Progenitor cell of endocrine pancreas (in vitro differentiated cells): Measurements from ENCODE around the gene IL1R2. TPM values are rescaled to one million over a fixed set of nuclear protein-coding genes. Genes with fewer than 3 reads are reported as not detected.

Experiments used
- DNase-seq: peaks from one replicate; pipeline ENCODE4 v3.0.0; 2021; ENCODE audit warnings: low spot score; ENCODE audit not compliant: unreplicated experiment
- H3K27ac Mint-ChIP-seq: 2 replicates; pipeline ENCODE4 v1.8.0; 2021; ENCODE audit warnings: mild to moderate bottlenecking, moderate library complexity, mixed read lengths
- H3K27me3 Mint-ChIP-seq: 2 replicates; pipeline ENCODE4 v1.8.0; 2021; ENCODE audit warnings: mixed read lengths
- H3K36me3 Mint-ChIP-seq: 2 replicates; pipeline ENCODE4 v1.8.0; 2022; ENCODE audit warnings: mixed read lengths; ENCODE audit not compliant: insufficient read depth
- H3K4me1 Mint-ChIP-seq: 2 replicates; pipeline ENCODE4 v1.8.0; 2021; ENCODE audit warnings: low read depth, mixed read lengths
- H3K4me3 Mint-ChIP-seq: 2 replicates; pipeline ENCODE4 v1.8.0; 2021; ENCODE audit warnings: low read depth, mild to moderate bottlenecking, moderate library complexity, mixed read lengths
- H3K9me3 Mint-ChIP-seq: 2 replicates; pipeline ENCODE4 v1.8.0; 2021; ENCODE audit warnings: low read depth, mixed read lengths
- long read RNA-seq: library from polyadenylated mRNA; unstranded; transcript quantifications from one replicate; pipeline ENCODE4 v2.0.0, GENCODE V29; 2020
- total RNA-seq: library from RNA; stranded (reverse); gene quantifications from 2 replicates; pipeline ENCODE4 v1.2.1, GENCODE V29; 2021
- TF ChIP-seq, protein P1 (sequence below): fragments of 200-600 bp; sonication (generic); IDR thresholded peaks from one replicate; pipeline ENCODE4 v1.5.0; 2021; ENCODE audit warnings: antibody characterized with exemption, mild to moderate bottlenecking; ENCODE audit not compliant: unreplicated experiment

Gene IL1R2, protein sequence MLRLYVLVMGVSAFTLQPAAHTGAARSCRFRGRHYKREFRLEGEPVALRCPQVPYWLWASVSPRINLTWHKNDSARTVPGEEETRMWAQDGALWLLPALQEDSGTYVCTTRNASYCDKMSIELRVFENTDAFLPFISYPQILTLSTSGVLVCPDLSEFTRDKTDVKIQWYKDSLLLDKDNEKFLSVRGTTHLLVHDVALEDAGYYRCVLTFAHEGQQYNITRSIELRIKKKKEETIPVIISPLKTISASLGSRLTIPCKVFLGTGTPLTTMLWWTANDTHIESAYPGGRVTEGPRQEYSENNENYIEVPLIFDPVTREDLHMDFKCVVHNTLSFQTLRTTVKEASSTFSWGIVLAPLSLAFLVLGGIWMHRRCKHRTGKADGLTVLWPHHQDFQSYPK
- not detected in 2 replicates for total RNA-seq
- long read RNA-seq = 0 reads

DNA sequence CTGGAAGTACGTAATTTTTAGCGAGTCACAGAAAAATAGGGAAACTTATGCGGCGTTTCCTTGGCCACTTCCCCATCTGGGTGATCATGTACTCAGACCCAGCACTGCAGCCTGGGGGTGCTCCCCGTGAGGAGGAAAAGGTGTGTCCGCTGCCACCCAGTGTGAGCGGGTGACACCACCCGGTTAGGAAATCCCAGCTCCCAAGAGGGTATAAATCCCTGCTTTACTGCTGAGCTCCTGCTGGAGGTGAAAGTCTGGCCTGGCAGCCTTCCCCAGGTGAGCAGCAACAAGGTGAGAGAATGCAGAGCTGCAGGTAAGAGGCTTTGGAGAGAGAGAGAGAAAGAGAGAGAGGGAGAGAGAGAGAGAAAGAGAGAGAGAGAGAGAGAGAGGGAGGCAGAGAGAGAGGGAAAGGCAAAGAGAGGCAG is at the start of gene IL1R2:
Gene IL1R2, plus strand, starts transcription at position 240 of the 425 bp plus-strand sequence. CDS start 16,616 bp downstream, outside the sequence.
- no peak for DNase-seq
- Mint-ChIP-seq H3K4me1 (no peaks in the 10 kb centered on the region), H3K9me3 (no peaks in the 10 kb centered on the region), H3K4me3 (no peak within 1 kb of the TSS), H3K36me3 (no peaks in the 10 kb centered on the region), H3K27me3 (peaks cover 27% of the 10 kb centered on the region), H3K27ac (no peak within 1 kb of the TSS)
- TF ChIP-seq, protein P1, sequence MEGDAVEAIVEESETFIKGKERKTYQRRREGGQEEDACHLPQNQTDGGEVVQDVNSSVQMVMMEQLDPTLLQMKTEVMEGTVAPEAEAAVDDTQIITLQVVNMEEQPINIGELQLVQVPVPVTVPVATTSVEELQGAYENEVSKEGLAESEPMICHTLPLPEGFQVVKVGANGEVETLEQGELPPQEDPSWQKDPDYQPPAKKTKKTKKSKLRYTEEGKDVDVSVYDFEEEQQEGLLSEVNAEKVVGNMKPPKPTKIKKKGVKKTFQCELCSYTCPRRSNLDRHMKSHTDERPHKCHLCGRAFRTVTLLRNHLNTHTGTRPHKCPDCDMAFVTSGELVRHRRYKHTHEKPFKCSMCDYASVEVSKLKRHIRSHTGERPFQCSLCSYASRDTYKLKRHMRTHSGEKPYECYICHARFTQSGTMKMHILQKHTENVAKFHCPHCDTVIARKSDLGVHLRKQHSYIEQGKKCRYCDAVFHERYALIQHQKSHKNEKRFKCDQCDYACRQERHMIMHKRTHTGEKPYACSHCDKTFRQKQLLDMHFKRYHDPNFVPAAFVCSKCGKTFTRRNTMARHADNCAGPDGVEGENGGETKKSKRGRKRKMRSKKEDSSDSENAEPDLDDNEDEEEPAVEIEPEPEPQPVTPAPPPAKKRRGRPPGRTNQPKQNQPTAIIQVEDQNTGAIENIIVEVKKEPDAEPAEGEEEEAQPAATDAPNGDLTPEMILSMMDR = no peak

DNA sequence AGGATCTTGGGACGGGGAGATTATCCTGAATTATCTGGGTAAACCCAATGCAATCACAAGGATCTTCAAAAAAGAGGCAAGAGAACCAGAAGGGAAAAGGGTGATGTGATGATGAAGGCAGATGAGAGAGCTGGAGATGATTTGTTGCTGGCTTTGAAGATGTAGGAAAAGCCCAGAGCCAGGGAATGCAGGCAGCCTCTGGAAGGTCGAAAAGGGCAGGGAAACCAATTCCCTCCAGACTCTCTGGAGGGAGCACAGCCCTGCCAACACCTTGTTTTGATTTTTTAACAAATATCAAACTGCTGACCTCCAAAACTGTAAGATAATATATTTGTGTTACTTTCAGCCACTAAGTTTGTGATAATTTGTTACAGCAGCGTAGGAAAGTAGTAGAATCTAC is 48.9 kb upstream of the IL1R2 start:
- no peak for DNase-seq
- Mint-ChIP-seq H3K4me3 (no peak overlapping the region), H3K9me3 (peaks cover 13% of the 10 kb centered on the region), H3K27me3 (no peaks in the 10 kb centered on the region), H3K27ac (no peak overlapping the region), H3K4me1 (no peaks in the 10 kb centered on the region), H3K36me3 (no peaks in the 10 kb centered on the region)
- TF ChIP-seq, protein P1 = no peak

DNA sequence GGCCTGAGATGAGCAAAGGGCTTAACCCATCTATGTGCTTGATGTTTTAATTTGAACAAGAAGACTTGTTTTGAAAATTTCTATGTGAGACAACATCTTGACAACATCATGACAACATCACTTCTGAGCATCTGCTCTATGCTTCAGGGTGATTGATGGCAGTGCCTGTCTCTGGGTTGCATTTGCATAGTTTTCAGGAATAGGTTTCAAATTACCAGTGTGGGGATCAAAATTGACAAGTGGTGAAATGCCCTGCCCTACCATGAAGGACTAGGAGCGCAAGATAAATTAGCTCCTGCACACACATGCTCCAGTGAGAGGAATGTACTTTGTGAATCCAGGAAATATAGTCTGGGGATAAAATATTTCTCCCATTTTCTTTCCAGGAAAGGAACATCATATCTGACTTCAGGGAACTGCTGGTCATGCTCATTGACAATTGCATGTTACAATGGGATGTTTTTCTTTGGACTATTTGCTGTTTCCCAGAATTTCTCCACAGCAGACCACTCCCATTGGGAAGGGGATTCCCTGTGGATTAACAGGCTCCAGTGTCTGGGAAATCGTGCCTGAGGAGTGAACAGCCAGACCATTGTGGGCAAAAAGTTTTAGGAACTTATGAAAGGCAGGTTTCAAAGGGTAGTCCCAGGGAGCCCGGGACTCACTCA is 45.3 kb upstream of the IL1R2 start:
- Mint-ChIP-seq H3K27me3 (no peaks in the 10 kb centered on the region), H3K27ac (no peak overlapping the region)
- TF ChIP-seq, protein P1 = no peak

DNA sequence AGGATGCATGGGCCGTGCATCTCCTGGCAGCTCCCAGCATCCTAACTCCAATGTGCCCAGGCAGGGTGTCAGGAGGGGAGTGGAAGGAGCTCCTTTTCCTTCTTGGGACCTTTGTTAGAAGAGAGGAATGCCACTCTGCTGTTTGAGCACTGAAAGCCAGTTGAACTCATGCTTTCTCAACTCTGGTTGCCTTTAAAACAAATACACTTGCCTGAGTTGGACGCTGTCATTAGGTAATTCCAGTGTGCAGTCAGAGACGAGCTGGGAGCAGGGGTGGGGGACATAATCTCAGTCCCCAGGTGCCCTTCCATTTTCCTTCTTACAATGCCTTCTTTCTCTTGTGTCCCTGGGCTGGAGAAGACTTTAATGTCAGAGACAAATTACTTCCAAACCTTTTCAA is 44.4 kb upstream of the IL1R2 start:
- no peaks in the 10 kb centered on the region for H3K36me3 Mint-ChIP-seq
- peaks cover 3% of the 10 kb centered on the region for H3K9me3 Mint-ChIP-seq
- TF ChIP-seq, protein P1 = no peak

More for the DNA sequence above, 45.3 kb upstream of the IL1R2 start:
- peaks cover 3% of the 10 kb centered on the region for H3K9me3 Mint-ChIP-seq
- no peaks in the 10 kb centered on the region for H3K4me1 Mint-ChIP-seq
- H3K4me3 Mint-ChIP-seq = no peak overlapping the region
- no peak for DNase-seq
- no peaks in the 10 kb centered on the region for H3K36me3 Mint-ChIP-seq

DNA sequence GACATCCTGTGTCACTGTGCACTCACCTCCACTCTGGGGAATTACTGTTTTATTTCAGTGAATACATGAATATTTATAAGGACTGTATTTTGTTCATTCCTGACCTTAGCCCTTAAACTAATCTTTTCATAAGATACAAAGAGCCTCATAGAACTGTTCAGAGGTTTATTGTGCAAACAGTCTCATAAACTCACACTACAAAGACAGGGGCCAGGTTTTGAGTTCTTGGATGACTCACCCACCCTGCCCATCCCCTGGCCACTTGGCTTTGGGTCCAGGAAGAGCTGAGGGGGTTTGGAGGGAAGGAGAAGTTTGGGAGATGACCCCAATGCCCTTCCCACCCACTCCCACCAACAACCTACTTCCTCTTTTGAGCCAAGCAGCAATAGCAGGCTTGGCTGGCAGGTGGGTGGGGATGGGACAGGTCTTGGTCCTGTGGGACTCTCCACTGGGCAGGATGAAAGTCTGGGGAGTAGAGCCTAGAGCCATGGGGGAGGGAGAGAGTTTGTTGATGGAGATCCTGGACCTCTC is 43.1 kb upstream of the IL1R2 start:
- H3K27me3 Mint-ChIP-seq = no peaks in the 10 kb centered on the region
- H3K36me3 Mint-ChIP-seq = no peaks in the 10 kb centered on the region
- H3K4me3 Mint-ChIP-seq = no peak overlapping the region
- H3K9me3 Mint-ChIP-seq = peaks cover 3% of the 10 kb centered on the region
- no peak for DNase-seq
- H3K4me1 Mint-ChIP-seq = no peaks in the 10 kb centered on the region
- no peak overlapping the region for H3K27ac Mint-ChIP-seq
- TF ChIP-seq, protein P1 = no peak

More for the DNA sequence above, 44.4 kb upstream of the IL1R2 start:
- Mint-ChIP-seq H3K4me3 (no peak overlapping the region), H3K27me3 (no peaks in the 10 kb centered on the region), H3K4me1 (no peaks in the 10 kb centered on the region), H3K27ac (no peak overlapping the region)
- no peak for DNase-seq
